WTC11 (cell line): ENCODE measurements around the gene MYLK4. TPM values are rescaled to one million over a fixed set of nuclear protein-coding genes. Genes with fewer than 3 reads are reported as not detected.

Source experiments
- ATAC-seq: fragments of 200-7000 bp; cut with Tn5 transposase; 2 replicates; pipeline ENCODE4 v1.10.0; 2021; ENCODE audit warnings: mild to moderate bottlenecking, moderate library complexity
- CTCF ChIA-PET: fragments of 300-600 bp; sonication (Branson Sonifier 250); formaldehyde crosslinking; loops from one replicate; lab custom pipeline; 2021; ENCODE audit warnings: antibody characterized with exemption; lab: Charles Lee
- POLR2A ChIA-PET: fragments of 350-600 bp; sonication (Branson Sonifier 250); formaldehyde crosslinking; loops from one replicate; lab custom pipeline; 2021; ENCODE audit warnings: antibody characterized with exemption; lab: Charles Lee
- DNase-seq: peaks from one replicate; pipeline ENCODE4 v3.0.0; 2021; ENCODE audit warnings: low spot score
- H3K27ac Mint-ChIP-seq: 2 replicates; pipeline ENCODE4 v1.8.0; 2021; ENCODE audit warnings: mixed read lengths
- H3K27me3 Mint-ChIP-seq: 2 replicates; pipeline ENCODE4 v1.8.0; 2021; ENCODE audit warnings: low read depth, mild to moderate bottlenecking, moderate library complexity, mixed read lengths
- H3K36me3 Mint-ChIP-seq: 2 replicates; pipeline ENCODE4 v1.8.0; 2021; ENCODE audit warnings: mixed read lengths
- H3K4me1 Mint-ChIP-seq: 2 replicates; pipeline ENCODE4 v1.8.0; 2022; ENCODE audit warnings: mixed read lengths
- H3K4me3 Mint-ChIP-seq: 2 replicates; pipeline ENCODE4 v1.8.0; 2021; ENCODE audit warnings: mild to moderate bottlenecking, moderate library complexity, mixed read lengths
- H3K9me3 Mint-ChIP-seq: 2 replicates; pipeline ENCODE4 v1.8.0; 2021; ENCODE audit warnings: mixed read lengths
- ATF1 ChIP-seq: sonication (generic); formaldehyde crosslinking; IDR thresholded peaks from 2 replicates; pipeline ENCODE4 v1.8.1; 2023; ENCODE audit warnings: mild to moderate bottlenecking, moderate library complexity, missing genetic modification reagents
- GRHL2 ChIP-seq: fragments of 250-450 bp; sonication (Bioruptor Pico); IDR thresholded peaks from 2 replicates; pipeline ENCODE4 v1.8.0; 2022; ENCODE audit warnings: mild to moderate bottlenecking, moderate library complexity; ENCODE audit not compliant: insufficient replicate concordance, severe bottlenecking
- NFATC4 ChIP-seq: fragments of 250-450 bp; sonication (Bioruptor Pico); IDR thresholded peaks from 2 replicates; pipeline ENCODE4 v1.9.0; 2021; ENCODE audit warnings: mild to moderate bottlenecking
- OVOL2 ChIP-seq: fragments of 250-450 bp; sonication (Bioruptor Pico); IDR thresholded peaks from 2 replicates; pipeline ENCODE4 v1.9.0; 2021; ENCODE audit warnings: mild to moderate bottlenecking, borderline replicate concordance
- TEAD4 ChIP-seq: sonication (generic); formaldehyde crosslinking; IDR thresholded peaks from 2 replicates; pipeline ENCODE4 v1.8.0; 2022; ENCODE audit warnings: mild to moderate bottlenecking, missing genetic modification reagents
- ZNF671 ChIP-seq: fragments of 250-450 bp; sonication (Bioruptor Pico); IDR thresholded peaks from 2 replicates; pipeline ENCODE4 v1.8.0; 2021; ENCODE audit warnings: mild to moderate bottlenecking
- total RNA-seq: library from RNA; stranded (reverse); gene quantifications from 3 replicates; pipeline ENCODE4 v1.2.3, GENCODE V29; 2021
- TF ChIP-seq, protein P1 (sequence below): sonication (generic); formaldehyde crosslinking; IDR thresholded peaks from 2 replicates; pipeline ENCODE4 v1.8.0; 2022; ENCODE audit warnings: missing genetic modification reagents
- TF ChIP-seq, protein P2 (sequence below): sonication (generic); formaldehyde crosslinking; IDR thresholded peaks from 2 replicates; pipeline ENCODE4 v1.8.1; 2022; ENCODE audit warnings: low read depth, mild to moderate bottlenecking, moderate library complexity, missing genetic modification reagents, borderline replicate concordance
- TF ChIP-seq, protein P3 (sequence below): fragments of 250-450 bp; sonication (Bioruptor Pico); IDR thresholded peaks from 2 replicates; pipeline ENCODE4 v1.9.0; 2021; ENCODE audit warnings: moderate library complexity, mild to moderate bottlenecking, inconsistent platforms, borderline replicate concordance
- TF ChIP-seq, protein P4 (sequence below): fragments of 250-450 bp; sonication (Bioruptor Pico); IDR thresholded peaks from 2 replicates; pipeline ENCODE4 v1.9.0; 2021; ENCODE audit warnings: mild to moderate bottlenecking, borderline replicate concordance
- TF ChIP-seq, protein P5 (sequence below): fragments of 250-450 bp; sonication (Bioruptor Pico); conservative IDR thresholded peaks from 2 replicates; pipeline ENCODE4 v1.9.0; 2021; ENCODE audit warnings: mild to moderate bottlenecking
- TF ChIP-seq, protein P6 (sequence below): sonication (generic); formaldehyde crosslinking; IDR thresholded peaks from 2 replicates; pipeline ENCODE4 v1.8.1; 2022; ENCODE audit warnings: mild to moderate bottlenecking, moderate library complexity, missing genetic modification reagents

MYLK4 gene
- total RNA-seq, 1 experiment from 2014 or later, result 0.13 TPM

DNA sequence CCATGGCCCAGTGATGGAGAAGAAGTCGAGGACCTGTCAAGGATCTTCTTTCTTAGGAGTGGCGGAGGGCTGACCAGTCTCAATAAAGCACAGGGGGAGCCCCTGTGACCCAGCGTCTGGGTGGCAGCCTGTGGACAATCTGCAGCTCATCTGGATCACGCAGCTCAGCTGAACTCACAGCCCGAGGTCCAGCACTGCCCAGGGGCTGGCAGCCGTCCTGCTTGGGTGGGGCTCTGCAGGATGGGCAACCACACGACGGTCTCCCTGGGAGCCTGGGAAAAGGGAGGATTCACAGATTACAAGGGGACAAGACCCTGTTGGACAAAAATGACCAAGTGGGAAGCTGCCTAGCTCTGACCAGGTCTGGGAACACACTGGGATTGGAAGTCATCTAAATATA is 110.8 kb downstream of the MYLK4 start (continued):
- TF ChIP-seq, protein P1, sequence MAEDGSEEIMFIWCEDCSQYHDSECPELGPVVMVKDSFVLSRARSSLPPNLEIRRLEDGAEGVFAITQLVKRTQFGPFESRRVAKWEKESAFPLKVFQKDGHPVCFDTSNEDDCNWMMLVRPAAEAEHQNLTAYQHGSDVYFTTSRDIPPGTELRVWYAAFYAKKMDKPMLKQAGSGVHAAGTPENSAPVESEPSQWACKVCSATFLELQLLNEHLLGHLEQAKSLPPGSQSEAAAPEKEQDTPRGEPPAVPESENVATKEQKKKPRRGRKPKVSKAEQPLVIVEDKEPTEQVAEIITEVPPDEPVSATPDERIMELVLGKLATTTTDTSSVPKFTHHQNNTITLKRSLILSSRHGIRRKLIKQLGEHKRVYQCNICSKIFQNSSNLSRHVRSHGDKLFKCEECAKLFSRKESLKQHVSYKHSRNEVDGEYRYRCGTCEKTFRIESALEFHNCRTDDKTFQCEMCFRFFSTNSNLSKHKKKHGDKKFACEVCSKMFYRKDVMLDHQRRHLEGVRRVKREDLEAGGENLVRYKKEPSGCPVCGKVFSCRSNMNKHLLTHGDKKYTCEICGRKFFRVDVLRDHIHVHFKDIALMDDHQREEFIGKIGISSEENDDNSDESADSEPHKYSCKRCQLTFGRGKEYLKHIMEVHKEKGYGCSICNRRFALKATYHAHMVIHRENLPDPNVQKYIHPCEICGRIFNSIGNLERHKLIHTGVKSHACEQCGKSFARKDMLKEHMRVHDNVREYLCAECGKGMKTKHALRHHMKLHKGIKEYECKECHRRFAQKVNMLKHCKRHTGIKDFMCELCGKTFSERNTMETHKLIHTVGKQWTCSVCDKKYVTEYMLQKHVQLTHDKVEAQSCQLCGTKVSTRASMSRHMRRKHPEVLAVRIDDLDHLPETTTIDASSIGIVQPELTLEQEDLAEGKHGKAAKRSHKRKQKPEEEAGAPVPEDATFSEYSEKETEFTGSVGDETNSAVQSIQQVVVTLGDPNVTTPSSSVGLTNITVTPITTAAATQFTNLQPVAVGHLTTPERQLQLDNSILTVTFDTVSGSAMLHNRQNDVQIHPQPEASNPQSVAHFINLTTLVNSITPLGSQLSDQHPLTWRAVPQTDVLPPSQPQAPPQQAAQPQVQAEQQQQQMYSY (CRISPR knock-in tag), result no peak
- TF ChIP-seq, protein P2, sequence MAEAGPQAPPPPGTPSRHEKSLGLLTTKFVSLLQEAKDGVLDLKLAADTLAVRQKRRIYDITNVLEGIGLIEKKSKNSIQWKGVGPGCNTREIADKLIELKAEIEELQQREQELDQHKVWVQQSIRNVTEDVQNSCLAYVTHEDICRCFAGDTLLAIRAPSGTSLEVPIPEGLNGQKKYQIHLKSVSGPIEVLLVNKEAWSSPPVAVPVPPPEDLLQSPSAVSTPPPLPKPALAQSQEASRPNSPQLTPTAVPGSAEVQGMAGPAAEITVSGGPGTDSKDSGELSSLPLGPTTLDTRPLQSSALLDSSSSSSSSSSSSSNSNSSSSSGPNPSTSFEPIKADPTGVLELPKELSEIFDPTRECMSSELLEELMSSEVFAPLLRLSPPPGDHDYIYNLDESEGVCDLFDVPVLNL, result no peak
- TF ChIP-seq, protein P3, sequence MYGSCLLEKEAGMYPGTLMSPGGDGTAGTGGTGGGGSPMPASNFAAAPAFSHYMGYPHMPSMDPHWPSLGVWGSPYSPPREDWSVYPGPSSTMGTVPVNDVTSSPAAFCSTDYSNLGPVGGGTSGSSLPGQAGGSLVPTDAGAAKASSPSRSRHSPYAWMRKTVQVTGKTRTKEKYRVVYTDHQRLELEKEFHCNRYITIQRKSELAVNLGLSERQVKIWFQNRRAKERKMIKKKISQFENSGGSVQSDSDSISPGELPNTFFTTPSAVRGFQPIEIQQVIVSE (CRISPR knock-in tag), result no peak
- TF ChIP-seq, protein P4, sequence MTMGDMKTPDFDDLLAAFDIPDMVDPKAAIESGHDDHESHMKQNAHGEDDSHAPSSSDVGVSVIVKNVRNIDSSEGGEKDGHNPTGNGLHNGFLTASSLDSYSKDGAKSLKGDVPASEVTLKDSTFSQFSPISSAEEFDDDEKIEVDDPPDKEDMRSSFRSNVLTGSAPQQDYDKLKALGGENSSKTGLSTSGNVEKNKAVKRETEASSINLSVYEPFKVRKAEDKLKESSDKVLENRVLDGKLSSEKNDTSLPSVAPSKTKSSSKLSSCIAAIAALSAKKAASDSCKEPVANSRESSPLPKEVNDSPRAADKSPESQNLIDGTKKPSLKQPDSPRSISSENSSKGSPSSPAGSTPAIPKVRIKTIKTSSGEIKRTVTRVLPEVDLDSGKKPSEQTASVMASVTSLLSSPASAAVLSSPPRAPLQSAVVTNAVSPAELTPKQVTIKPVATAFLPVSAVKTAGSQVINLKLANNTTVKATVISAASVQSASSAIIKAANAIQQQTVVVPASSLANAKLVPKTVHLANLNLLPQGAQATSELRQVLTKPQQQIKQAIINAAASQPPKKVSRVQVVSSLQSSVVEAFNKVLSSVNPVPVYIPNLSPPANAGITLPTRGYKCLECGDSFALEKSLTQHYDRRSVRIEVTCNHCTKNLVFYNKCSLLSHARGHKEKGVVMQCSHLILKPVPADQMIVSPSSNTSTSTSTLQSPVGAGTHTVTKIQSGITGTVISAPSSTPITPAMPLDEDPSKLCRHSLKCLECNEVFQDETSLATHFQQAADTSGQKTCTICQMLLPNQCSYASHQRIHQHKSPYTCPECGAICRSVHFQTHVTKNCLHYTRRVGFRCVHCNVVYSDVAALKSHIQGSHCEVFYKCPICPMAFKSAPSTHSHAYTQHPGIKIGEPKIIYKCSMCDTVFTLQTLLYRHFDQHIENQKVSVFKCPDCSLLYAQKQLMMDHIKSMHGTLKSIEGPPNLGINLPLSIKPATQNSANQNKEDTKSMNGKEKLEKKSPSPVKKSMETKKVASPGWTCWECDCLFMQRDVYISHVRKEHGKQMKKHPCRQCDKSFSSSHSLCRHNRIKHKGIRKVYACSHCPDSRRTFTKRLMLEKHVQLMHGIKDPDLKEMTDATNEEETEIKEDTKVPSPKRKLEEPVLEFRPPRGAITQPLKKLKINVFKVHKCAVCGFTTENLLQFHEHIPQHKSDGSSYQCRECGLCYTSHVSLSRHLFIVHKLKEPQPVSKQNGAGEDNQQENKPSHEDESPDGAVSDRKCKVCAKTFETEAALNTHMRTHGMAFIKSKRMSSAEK, result no peak
- TF ChIP-seq, protein P5, sequence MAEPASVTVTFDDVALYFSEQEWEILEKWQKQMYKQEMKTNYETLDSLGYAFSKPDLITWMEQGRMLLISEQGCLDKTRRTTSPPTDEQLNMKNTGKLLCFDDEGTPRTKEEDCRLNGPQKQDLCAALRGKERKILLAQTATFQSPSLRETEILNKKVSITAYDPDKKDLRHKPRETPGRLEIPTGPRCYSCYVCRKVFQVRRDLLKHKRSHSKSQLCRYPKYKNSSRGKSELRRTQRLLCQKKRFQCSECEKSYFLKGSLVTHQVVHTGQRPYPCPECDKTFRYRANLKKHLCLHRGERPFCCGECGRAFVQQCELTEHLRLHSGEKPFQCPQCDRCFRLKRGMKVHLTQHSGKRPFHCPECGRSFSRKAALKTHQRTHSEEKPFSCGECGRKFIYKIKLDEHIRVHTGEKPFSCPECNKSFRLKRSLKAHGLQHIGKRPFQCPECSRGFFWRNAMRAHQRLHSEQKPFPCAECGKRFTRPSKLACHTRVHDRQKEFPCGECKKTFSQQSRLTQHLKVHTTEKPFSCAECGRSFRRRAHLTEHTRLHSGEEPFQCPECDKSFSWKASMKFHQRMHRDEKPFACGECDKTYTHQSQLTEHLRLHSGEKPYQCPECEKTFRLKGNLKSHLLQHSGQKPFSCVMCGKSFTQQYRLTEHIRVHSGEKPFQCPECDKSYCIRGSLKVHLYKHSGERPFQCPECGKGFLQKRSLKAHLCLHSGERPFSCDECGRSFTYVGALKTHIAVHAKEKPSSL (CRISPR knock-in tag), result no peak

DNA sequence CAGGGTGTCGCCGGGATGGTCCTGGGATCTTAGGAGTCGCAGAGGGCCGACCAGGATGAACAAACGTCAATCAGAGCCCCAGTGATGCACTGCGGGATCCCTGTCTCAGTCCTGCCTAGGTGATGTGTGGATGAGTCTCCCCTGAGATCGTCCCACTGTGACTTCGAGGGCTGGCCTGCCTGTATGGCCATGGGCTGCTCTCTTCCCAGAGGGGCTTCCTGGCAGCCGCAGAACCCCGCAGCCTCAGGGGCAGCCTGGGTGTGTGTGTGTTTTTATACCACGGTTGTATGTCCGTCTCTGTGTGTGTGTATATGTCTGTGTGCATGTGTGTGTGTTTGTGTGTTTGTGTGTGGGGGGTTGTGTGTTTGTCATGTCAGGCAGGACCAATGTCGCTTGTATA is 111.6 kb downstream of the MYLK4 start:
- no peak overlapping the region for H3K27ac Mint-ChIP-seq
- DNase-seq, result no peak
- peaks cover 31% of the 10 kb centered on the region for H3K4me1 Mint-ChIP-seq
- POLR2A ChIA-PET, result no interaction called here
- no peak overlapping the region for H3K4me3 Mint-ChIP-seq
- H3K9me3 Mint-ChIP-seq, result no peaks in the 10 kb centered on the region
- no peaks in the 10 kb centered on the region for H3K36me3 Mint-ChIP-seq
- no peak for ATAC-seq
- TF ChIP-seq OVOL2 (CRISPR knock-in tag) (no peak), ZNF671 (CRISPR knock-in tag) (no peak), TEAD4 (no peak), ATF1 (no peak), NFATC4 (CRISPR knock-in tag) (no peak), GRHL2 (no peak)
- TF ChIP-seq, protein P6, sequence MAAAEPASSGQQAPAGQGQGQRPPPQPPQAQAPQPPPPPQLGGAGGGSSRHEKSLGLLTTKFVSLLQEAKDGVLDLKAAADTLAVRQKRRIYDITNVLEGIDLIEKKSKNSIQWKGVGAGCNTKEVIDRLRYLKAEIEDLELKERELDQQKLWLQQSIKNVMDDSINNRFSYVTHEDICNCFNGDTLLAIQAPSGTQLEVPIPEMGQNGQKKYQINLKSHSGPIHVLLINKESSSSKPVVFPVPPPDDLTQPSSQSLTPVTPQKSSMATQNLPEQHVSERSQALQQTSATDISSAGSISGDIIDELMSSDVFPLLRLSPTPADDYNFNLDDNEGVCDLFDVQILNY (CRISPR knock-in tag), result no peak
- CTCF ChIA-PET, result no interaction called here
- H3K27me3 Mint-ChIP-seq, result peaks cover 12% of the 10 kb centered on the region
